H1 (cell line): ENCODE measurements around the gene CEACAM20. TPM values are rescaled to one million over a fixed set of nuclear protein-coding genes. Genes with fewer than 3 reads are reported as not detected.

ENCODE experiments used
- CTCF ChIA-PET: fragments of 300-600 bp; sonication (Branson Sonifier 250); formaldehyde crosslinking; loops from one replicate; lab custom pipeline; 2021; ENCODE audit not compliant: partially characterized antibody; lab: Charles Lee
- POLR2A ChIA-PET: fragments of 300-600 bp; sonication (Branson Sonifier 250); formaldehyde crosslinking; loops from one replicate; lab custom pipeline; 2021; ENCODE audit warnings: inconsistent platforms; ENCODE audit not compliant: partially characterized antibody; lab: Charles Lee
- DNase-seq, 2 experiments: peaks; one replicate each; pipeline versions ENCODE4 v3.0.0 to v3.0.0-alpha.2; 2010 to 2022; ENCODE audit warnings: low spot score in 2 of 2, low read depth in 1 of 2, mixed read lengths in 1 of 2
- FAIRE-seq: peaks from 2 replicates; lab custom pipeline; 2011; peaks lifted over from hg19 to GRCh38; lab: Jason Lieb, UNC
- H2AFZ ChIP-seq: 2 replicates; pipeline ENCODE4 v1.8.1; 2012; ENCODE audit warnings: low read length, inconsistent platforms
- H2AK5ac ChIP-seq: 2 replicates; pipeline ENCODE4 v1.6.1; 2013; ENCODE audit warnings: low read depth, low read length
- H2BK120ac ChIP-seq: replicated peaks from 2 replicates; pipeline ENCODE3; 2013; ENCODE audit warnings: low read depth, low read length, inconsistent platforms
- H2BK12ac ChIP-seq: 2 replicates; pipeline ENCODE4 v1.6.1; 2013; ENCODE audit warnings: low read depth, low read length
- H2BK15ac ChIP-seq: 2 replicates; pipeline ENCODE4 v1.6.1; 2013; ENCODE audit warnings: low read length
- H2BK20ac ChIP-seq: 2 replicates; pipeline ENCODE4 v1.6.1; 2013; ENCODE audit warnings: low read length
- H2BK5ac ChIP-seq: 2 replicates; pipeline ENCODE4 v1.6.1; 2013; ENCODE audit warnings: low read depth, low read length
- H3K14ac ChIP-seq: 2 replicates; pipeline ENCODE4 v1.6.1; 2013; ENCODE audit warnings: inconsistent platforms; ENCODE audit not compliant: insufficient read length
- H3K18ac ChIP-seq: 2 replicates; pipeline ENCODE4 v1.6.1; 2013; ENCODE audit warnings: low read length; ENCODE audit errors: extremely low read depth
- H3K23ac ChIP-seq: 2 replicates; pipeline ENCODE4 v1.6.1; 2013; ENCODE audit warnings: inconsistent platforms; ENCODE audit not compliant: insufficient read length
- H3K23me2 ChIP-seq: 2 replicates; pipeline ENCODE4 v1.6.1; 2013; ENCODE audit warnings: low read depth, low read length
- H3K27ac ChIP-seq: 2 replicates; pipeline ENCODE4 v1.6.1; 2011; ENCODE audit warnings: low read depth, low read length, inconsistent platforms
- H3K27me3 ChIP-seq, 4 experiments: replicated peaks in 1 of 4; 1 replicate in 1 of 4; 2 replicates in 3 of 4; pipeline versions ENCODE4 v1.6.1 to v1.8.1; 2011 to 2013; ENCODE audit warnings: low read length in 3 of 4, mild to moderate bottlenecking in 3 of 4, inconsistent platforms in 2 of 4, mixed read lengths in 2 of 4, moderate library complexity in 1 of 4; ENCODE audit not compliant: control insufficient read depth in 3 of 4, insufficient read depth in 3 of 4; ENCODE audit errors: extremely low read depth in 1 of 4
- H3K36me3 ChIP-seq, 4 experiments: 2 replicates each; pipeline versions ENCODE4 v1.6.1 to v1.8.1; 2011 to 2013; ENCODE audit warnings: mild to moderate bottlenecking in 4 of 4, low read length in 3 of 4, moderate library complexity in 2 of 4, control low read depth in 1 of 4, inconsistent platforms in 1 of 4; ENCODE audit not compliant: insufficient read depth in 4 of 4, control insufficient read depth in 2 of 4
- H3K4ac ChIP-seq: replicated peaks from 2 replicates; pipeline ENCODE3; 2013; ENCODE audit warnings: low read length, low read depth, mixed read lengths, inconsistent platforms; ENCODE audit not compliant: insufficient read length
- H3K4me1 ChIP-seq, 4 experiments: replicated peaks in 1 of 4; 1 replicate in 1 of 4; 2 replicates in 3 of 4; pipeline versions ENCODE4 v1.6.1 to v1.8.1; 2011 to 2013; ENCODE audit warnings: low read length in 3 of 4, inconsistent platforms in 2 of 4, mixed read lengths in 1 of 4; ENCODE audit not compliant: insufficient read depth in 4 of 4, control insufficient read depth in 3 of 4
- H3K4me2 ChIP-seq, 2 experiments: 2 replicates each; pipeline versions ENCODE4 v1.6.1 to v1.8.1; 2011 to 2013; ENCODE audit warnings: low read depth in 2 of 2, low read length in 2 of 2, control low read depth in 1 of 2, inconsistent platforms in 1 of 2, mild to moderate bottlenecking in 1 of 2; ENCODE audit not compliant: insufficient read depth in 1 of 2
- H3K4me3 ChIP-seq, 4 experiments: fragments of 200-600, 300-600 bp in 1 of 4; sonication (generic), shearing (Covaris generic), sonication (Bioruptor Twin) in 1 of 4; 2 replicates each; pipeline versions ENCODE4 v1.5.1 to v1.8.1; 2011 to 2016; ENCODE audit warnings: low read length in 4 of 4, low read depth in 3 of 4, control low read depth in 2 of 4, inconsistent platforms in 2 of 4, mild to moderate bottlenecking in 2 of 4, mixed read lengths in 1 of 4, moderate library complexity in 1 of 4; ENCODE audit not compliant: insufficient read depth in 2 of 4; ENCODE audit errors: extremely low read depth in 1 of 4
- H3K56ac ChIP-seq: replicated peaks from 2 replicates; pipeline ENCODE3; 2013; ENCODE audit warnings: low read depth, mild to moderate bottlenecking, mixed read lengths, low read length, inconsistent platforms; ENCODE audit not compliant: insufficient read length
- H3K79me1 ChIP-seq: 2 replicates; pipeline ENCODE4 v1.6.1; 2013; ENCODE audit warnings: low read depth, low read length, control low read depth
- H3K79me2 ChIP-seq, 2 experiments: 2 replicates each; pipeline versions ENCODE4 v1.6.1 to v1.8.1; 2012 to 2013; ENCODE audit warnings: low read length in 2 of 2, mild to moderate bottlenecking in 2 of 2, inconsistent platforms in 1 of 2; ENCODE audit not compliant: insufficient read depth in 2 of 2, control insufficient read depth in 1 of 2
- H3K9ac ChIP-seq, 4 experiments: replicated peaks in 1 of 4; 1 replicate in 1 of 4; 2 replicates in 3 of 4; pipeline versions ENCODE4 v1.6.1 to v1.8.1; 2011 to 2013; ENCODE audit warnings: low read depth in 3 of 4, low read length in 3 of 4, control low read depth in 2 of 4, mild to moderate bottlenecking in 2 of 4, moderate library complexity in 2 of 4, inconsistent platforms in 1 of 4; ENCODE audit errors: extremely low read depth in 1 of 4
- H3K9me3 ChIP-seq, 2 experiments: 2 replicates each; pipeline versions ENCODE4 v1.6.1 to v1.8.1; 2012 to 2013; ENCODE audit warnings: mild to moderate bottlenecking in 2 of 2, moderate library complexity in 2 of 2, control low read depth in 1 of 2, inconsistent platforms in 1 of 2, low read depth in 1 of 2, low read length in 1 of 2, mixed read lengths in 1 of 2; ENCODE audit not compliant: insufficient read depth in 2 of 2
- H4K20me1 ChIP-seq, 2 experiments: replicated peaks in 1 of 2; 2 replicates each; pipeline versions ENCODE3 to v1.8.1; 2011 to 2013; ENCODE audit warnings: inconsistent platforms in 2 of 2, low read length in 2 of 2, mild to moderate bottlenecking in 1 of 2; ENCODE audit not compliant: insufficient read depth in 2 of 2, control insufficient read depth in 1 of 2
- H4K5ac ChIP-seq: 2 replicates; pipeline ENCODE4 v1.6.1; 2013; ENCODE audit warnings: low read length, low read depth, mixed read lengths, inconsistent platforms; ENCODE audit not compliant: insufficient read length
- H4K8ac ChIP-seq: 2 replicates; pipeline ENCODE4 v1.8.0; 2013; ENCODE audit warnings: mild to moderate bottlenecking, moderate library complexity, low read length, inconsistent platforms; ENCODE audit not compliant: insufficient read depth; ENCODE audit errors: extremely low read depth
- H4K91ac ChIP-seq: replicated peaks from 2 replicates; pipeline ENCODE3; 2013; ENCODE audit warnings: low read length, mixed read lengths, inconsistent platforms; ENCODE audit not compliant: insufficient read length
- ATF2 ChIP-seq: IDR thresholded peaks from 2 replicates; pipeline ENCODE4 v1.6.1; 2012; ENCODE audit warnings: low read length, inconsistent platforms
- KDM1A ChIP-seq: fragments of 200-600, 300-600 bp; sonication (generic); IDR thresholded peaks from 2 replicates; pipeline ENCODE4 v1.7.1; 2016; ENCODE audit warnings: mild to moderate bottlenecking, low read length, borderline replicate concordance
- NRF1 ChIP-seq: IDR thresholded peaks from 2 replicates; pipeline ENCODE4 v1.6.1; 2011; ENCODE audit warnings: mild to moderate bottlenecking, low read depth, low read length, improper control_type of control experiment
- RAD21 ChIP-seq, 2 experiments: IDR thresholded peaks in 1 of 2; conservative IDR thresholded peaks in 1 of 2; 2 replicates each; pipeline ENCODE4 v1.6.1; 2011; ENCODE audit warnings: low read depth in 2 of 2, low read length in 2 of 2, improper control_type of control experiment in 1 of 2, inconsistent platforms in 1 of 2, mild to moderate bottlenecking in 1 of 2, moderate library complexity in 1 of 2
- RBBP5 ChIP-seq: IDR thresholded peaks from 2 replicates; pipeline ENCODE4 v1.7.1; 2012; ENCODE audit warnings: low read depth, mild to moderate bottlenecking, inconsistent platforms, low read length, moderate library complexity, borderline replicate concordance
- WGBS, 2 experiments: shearing (Covaris generic) in 1 of 2; methylation state at CpG; one replicate each; pipeline versions ENCODE4 v1.1.6 to v1.1.7; 2013 to 2015; ENCODE audit warnings: low lambda C conversion rate in 2 of 2, mixed read lengths in 2 of 2, inconsistent platforms in 1 of 2, low coverage in 1 of 2, missing lambda C conversion rate in 1 of 2; ENCODE audit not compliant: insufficient replicate concordance in 2 of 2, insufficient coverage in 1 of 2, insufficient read length in 1 of 2; ENCODE audit errors: extremely low coverage in 1 of 2, missing lambda C conversion rate in 1 of 2; 5-methylcytosine and 5-hydroxymethylcytosine counted together
- polyA plus RNA-seq, 7 experiments: library from polyadenylated mRNA; depleted of rRNA in 3 of 7; stranded (reverse) in 5 of 7; unstranded in 2 of 7; fragments of >200 nt in 5 of 7; fragments of 200-250 nt in 2 of 7; gene quantifications; 1 replicate in 5 of 7; 2 replicates in 1 of 7; 4 replicates in 1 of 7; pipeline versions ENCODE4 v1.2.1 to v1.2.3, GENCODE V29; 2011 to 2013; ENCODE audit warnings: missing spikeins in 2 of 7, mixed read lengths in 2 of 7
- total RNA-seq: library from RNA; stranded (reverse); fragmentation: NEBNext Ultra II Directional; extraction: Animal tissue kit (Norgen Biotek cat#: 25700); gene quantifications from 2 replicates; pipeline ENCODE4 v1.2.1, GENCODE V29; 2021

Gene CEACAM20
- total and polyA plus RNA-seq, 2 of the 8 experiments (the other 6 are each of a cell fraction or from before 2014, with no cell fraction given): not detected

GRCh38 chr19:44570603-44570983 is 41.1 kb upstream of the CEACAM20 start:
- Histone ChIP-seq H3K79me2 (no peaks in the 10 kb centered on the region), H3K23me2 (no peaks in the 10 kb centered on the region; the same call in 1 of the 2 replicates), H2BK15ac (no peak overlapping the region), H3K56ac (no peak overlapping the region), H3K79me1 (no peaks in the 10 kb centered on the region), H4K20me1 (no peaks in the 10 kb centered on the region), H3K14ac (no peak overlapping the region), H3K4me3 (no peak overlapping the region), H3K4me1 (no peaks in the 10 kb centered on the region), H3K9ac (no peak overlapping the region), H2BK5ac (no peak overlapping the region), H3K23ac (no peak overlapping the region), H3K27me3 (no peaks in the 10 kb centered on the region), H2BK120ac (no peak overlapping the region), H3K27ac (no peak overlapping the region), H3K9me3 (no peaks in the 10 kb centered on the region), H4K91ac (no peak overlapping the region), H2AFZ (no peak overlapping the region), H3K36me3 (no peaks in the 10 kb centered on the region), H3K18ac (no peak overlapping the region), H4K5ac (no peak overlapping the region), H2BK12ac (no peak overlapping the region), H3K4ac (no peak overlapping the region), H3K4me2 (no peak overlapping the region), H2BK20ac (no peak overlapping the region), H2AK5ac (no peak overlapping the region), H4K8ac (no peak overlapping the region)
- POLR2A ChIA-PET: interaction anchor here (0.6 to 0.9 kb wide), 3 partner anchors 12 to 93 kb away, joined by 3 to 5 read pairs (median 3); no protein-coding TSS in a partner anchor
- DNase-seq: no peak
- CTCF ChIA-PET: interaction anchor here (0.5 to 3.3 kb wide), 55 partner anchors 8 to 381 kb away, joined by 3 to 126 read pairs (median 5); partner anchors contain the start of gene PVR
- TF ChIP-seq NRF1 (no peak), KDM1A (peak; percentile 14; the same call in 1 of the 2 replicates), RBBP5 (no peak), RAD21 (IDR thresholded peaks at IDR 0.05 in 1 of 2, conservative IDR thresholded peaks at IDR 0.05 in 1 of 2; ENCODE audit: low read depth in 2 of 2, low read length in 2 of 2) (no peak), ATF2 (no peak)
- 59% methylated on average over 3 of the region's 3 CpGs; no CpG with 5 or more reads in 1 of the 2 experiments for WGBS, 2 experiments
- no peak for FAIRE-seq
